K562 (cell line): Measurements from ENCODE around the gene RUVBL2. TPM values are rescaled to one million over a fixed set of nuclear protein-coding genes. Genes with fewer than 3 reads are reported as not detected.
A peak's percentile ranks its signal among the peaks of the same experiment; 100 is the strongest.

Experiments used
- ELK3 ChIP-seq: fragments of 450-650 bp; formaldehyde crosslinking; IDR thresholded peaks from 2 replicates; pipeline ENCODE4 v1.4.0; 2020; ENCODE audit warnings: mild to moderate bottlenecking
- EZH2 ChIP-seq: IDR thresholded peaks from 2 replicates; pipeline ENCODE4 v1.6.1; 2012; ENCODE audit warnings: low read depth, mild to moderate bottlenecking, inconsistent platforms, low read length, borderline replicate concordance
- HIVEP1 ChIP-seq: fragments of 250-450 bp; sonication (Bioruptor Pico); IDR thresholded peaks from 2 replicates; pipeline ENCODE4 v1.4.0; 2020; ENCODE audit warnings: mild to moderate bottlenecking
- HNRNPLL ChIP-seq: fragments of 200-400 bp; formaldehyde crosslinking; IDR thresholded peaks from 2 replicates; pipeline ENCODE4 v1.6.1; 2017; ENCODE audit warnings: low read length, low read depth, mild to moderate bottlenecking; ENCODE audit not compliant: poor library complexity, severe bottlenecking
- LEF1 ChIP-seq: fragments of 450-650 bp; IDR thresholded peaks from 2 replicates; pipeline ENCODE4 v1.6.1; 2016; ENCODE audit warnings: mild to moderate bottlenecking
- MIER1 ChIP-seq: fragments of 450-650 bp; IDR thresholded peaks from 2 replicates; pipeline ENCODE4 v1.6.1; 2016; ENCODE audit warnings: antibody characterized with exemption, mild to moderate bottlenecking, low read depth
- NR0B1 ChIP-seq: fragments of 450-650 bp; IDR thresholded peaks from one replicate; pipeline ENCODE4 v1.6.1; 2018; ENCODE audit warnings: mild to moderate bottlenecking, moderate library complexity; ENCODE audit not compliant: partially characterized antibody
- POLR2AphosphoS5 ChIP-seq: IDR thresholded peaks from 2 replicates; pipeline ENCODE4 v1.6.1; 2011; ENCODE audit warnings: mild to moderate bottlenecking, low read depth, low read length, moderate library complexity; ENCODE audit not compliant: control insufficient read depth, insufficient read depth
- REST ChIP-seq, 2 experiments: fragments of 450-650 bp; formaldehyde crosslinking in 1 of 2; IDR thresholded peaks; 2 replicates each; pipeline versions ENCODE4 v1.4.0 to v1.6.1; 2014 to 2020; ENCODE audit warnings: mild to moderate bottlenecking in 2 of 2, borderline replicate concordance in 1 of 2, low read depth in 1 of 2
- RFX7 ChIP-seq: fragments of 250-450 bp; sonication (Bioruptor Pico); IDR thresholded peaks from 2 replicates; pipeline ENCODE4 v1.5.1; 2021; ENCODE audit warnings: mild to moderate bottlenecking
- ZBTB5 ChIP-seq: fragments of 450-650 bp; IDR thresholded peaks from 2 replicates; pipeline ENCODE4 v1.6.1; 2017; ENCODE audit warnings: antibody characterized with exemption
- ZBTB8A ChIP-seq: fragments of 450-650 bp; IDR thresholded peaks from 2 replicates; pipeline ENCODE4 v1.6.1; 2018; ENCODE audit warnings: mild to moderate bottlenecking, moderate library complexity; ENCODE audit not compliant: partially characterized antibody
- ZNF184 ChIP-seq: sonication (generic); formaldehyde crosslinking; IDR thresholded peaks from 2 replicates; pipeline ENCODE4 v1.5.0; 2020; ENCODE audit warnings: missing genetic modification reagents
- ZNF408 ChIP-seq: fragments of 250-450 bp; sonication (Bioruptor Pico); IDR thresholded peaks from 2 replicates; pipeline ENCODE4 v1.4.0; 2020; ENCODE audit warnings: low read depth, mild to moderate bottlenecking, moderate library complexity
- polyA plus RNA-seq, 8 experiments: library from polyadenylated mRNA; depleted of rRNA in 4 of 8; stranded (reverse) in 5 of 8; unstranded in 3 of 8; fragments of >200 nt; fragmentation: Nextera tagmentation in 2 of 8; fragmentation: Illumina TruSeq in 1 of 8; extraction: Ambion mirVana in 2 of 8; extraction: Trizol in 1 of 8; gene quantifications; 2 replicates each; pipeline versions ENCODE4 v1.2.1 to v1.2.3, GENCODE V29; 2011 to 2014; ENCODE audit warnings: inconsistent platforms in 1 of 8, missing spikeins in 1 of 8
- total RNA-seq, 7 experiments: library from RNA; depleted of rRNA in 6 of 7; stranded (reverse); fragments of >200 nt in 6 of 7; fragmentation: Illumina TruSeq in 2 of 7; extraction: Trizol in 2 of 7; gene quantifications; 2 replicates each; pipeline versions ENCODE4 v1.2.1 to v1.2.3, GENCODE V29; 2011 to 2021; ENCODE audit warnings: low replicate concordance in 1 of 7

RUVBL2 gene
- total and polyA plus RNA-seq, 9 of the 15 experiments (the other 6 are each of a cell fraction or from before 2014, with no cell fraction given) = 71.4 to 453 (median 237) TPM

- TF ChIP-seq ZNF184 (CRISPR knock-in tag) = no peak
- TF ChIP-seq REST (IDR thresholded peaks at IDR 0.05; ENCODE audit: borderline replicate concordance) = peak; percentile 12; the same call in 1 of the 2 replicates
- TF ChIP-seq REST (CRISPR knock-in tag; IDR thresholded peaks at IDR 0.05; ENCODE audit: low read depth) = 0 out of 2 replicates have a peak, but pooled peaks have one; percentile 15
- no peak for TF ChIP-seq HIVEP1 (CRISPR knock-in tag)
- no peak for TF ChIP-seq EZH2
- TF ChIP-seq ZBTB5 = no peak
- TF ChIP-seq LEF1 = 0 out of 2 replicates have a peak, but pooled peaks have one; percentile 16
- TF ChIP-seq ZNF408 (CRISPR knock-in tag) = no peak
- peak; percentile 99 for TF ChIP-seq POLR2AphosphoS5
- no peak for TF ChIP-seq RFX7 (CRISPR knock-in tag)
- TF ChIP-seq ELK3 (CRISPR knock-in tag) = no peak
- peak; percentile 82 for TF ChIP-seq HNRNPLL
- no peak for TF ChIP-seq ZBTB8A
- TF ChIP-seq NR0B1 = no peak
- TF ChIP-seq MIER1 = peak; percentile 50; the same call in 1 of the 2 replicates
Measured at GRCh38 chr19:48965040-48965805, 28.5 kb upstream of the RUVBL2 start, which contains the start of gene FTL (continued).
